DND-41 (cell line): ENCODE results near the gene ICA1.

Source experiments
- ATAC-seq: fragments of 200-7000 bp; cut with Tn5 transposase; 3 replicates; pipeline ENCODE4 v1.9.1; 2021; ENCODE audit warnings: low read depth; ENCODE audit not compliant: insufficient read depth
- DNase-seq: peaks from one replicate; pipeline ENCODE4 v3.0.0-alpha.2; 2020
- H2AFZ ChIP-seq: 2 replicates; pipeline ENCODE4 v1.6.0; 2012; ENCODE audit warnings: low read depth, low read length
- H3K27ac ChIP-seq: 2 replicates; pipeline ENCODE4 v1.5.1; 2012; ENCODE audit warnings: low read length, inconsistent platforms
- H3K27me3 ChIP-seq: fragments of 200-600 bp; sonication (generic); 2 replicates; pipeline ENCODE4 v1.6.0; 2012; ENCODE audit warnings: low read length, mild to moderate bottlenecking, inconsistent platforms; ENCODE audit not compliant: insufficient read depth, poor library complexity
- H3K36me3 ChIP-seq: 2 replicates; pipeline ENCODE4 v1.5.1; 2012; ENCODE audit warnings: low read length, inconsistent platforms; ENCODE audit not compliant: insufficient read depth
- H3K4me1 ChIP-seq: 2 replicates; pipeline ENCODE4 v1.5.1; 2012; ENCODE audit warnings: mild to moderate bottlenecking, low read length; ENCODE audit not compliant: insufficient read depth
- H3K4me2 ChIP-seq: 2 replicates; pipeline ENCODE4 v1.6.0; 2012; ENCODE audit warnings: mild to moderate bottlenecking, moderate library complexity, low read length, inconsistent platforms; ENCODE audit not compliant: insufficient read depth
- H3K4me3 ChIP-seq, 2 experiments: fragments of 200-600 bp in 1 of 2; shearing (Covaris generic) in 1 of 2; 2 replicates each; pipeline ENCODE4 v1.5.1; 2012 to 2016; ENCODE audit warnings: inconsistent platforms in 2 of 2, low read length in 2 of 2, mild to moderate bottlenecking in 2 of 2, low read depth in 1 of 2, moderate library complexity in 1 of 2
- H3K79me2 ChIP-seq: 2 replicates; pipeline ENCODE4 v1.6.0; 2012; ENCODE audit warnings: low read length, inconsistent platforms; ENCODE audit not compliant: insufficient read depth
- H3K9ac ChIP-seq: 2 replicates; pipeline ENCODE4 v1.6.0; 2012; ENCODE audit warnings: low read depth, mild to moderate bottlenecking, inconsistent platforms, low read length, moderate library complexity
- H3K9me3 ChIP-seq: 2 replicates; pipeline ENCODE4 v1.5.1; 2012; ENCODE audit warnings: low read length, moderate library complexity, mild to moderate bottlenecking, inconsistent platforms; ENCODE audit not compliant: insufficient read depth, severe bottlenecking
- H4K20me1 ChIP-seq: 2 replicates; pipeline ENCODE4 v1.6.0; 2012; ENCODE audit warnings: low read length; ENCODE audit not compliant: insufficient read depth
- EZH2 ChIP-seq: IDR thresholded peaks from 3 replicates; pipeline ENCODE4 v1.6.1; 2012; ENCODE audit warnings: borderline replicate concordance, low read depth, mild to moderate bottlenecking, moderate library complexity, low read length, inconsistent platforms; ENCODE audit not compliant: severe bottlenecking
- TF ChIP-seq, protein P1 (sequence below): IDR thresholded peaks from 2 replicates; pipeline ENCODE4 v1.5.1; 2012; ENCODE audit warnings: borderline replicate concordance, low read length, moderate library complexity, mild to moderate bottlenecking; ENCODE audit not compliant: poor library complexity, severe bottlenecking; ENCODE audit errors: extremely low read depth

Gene ICA1

DNA sequence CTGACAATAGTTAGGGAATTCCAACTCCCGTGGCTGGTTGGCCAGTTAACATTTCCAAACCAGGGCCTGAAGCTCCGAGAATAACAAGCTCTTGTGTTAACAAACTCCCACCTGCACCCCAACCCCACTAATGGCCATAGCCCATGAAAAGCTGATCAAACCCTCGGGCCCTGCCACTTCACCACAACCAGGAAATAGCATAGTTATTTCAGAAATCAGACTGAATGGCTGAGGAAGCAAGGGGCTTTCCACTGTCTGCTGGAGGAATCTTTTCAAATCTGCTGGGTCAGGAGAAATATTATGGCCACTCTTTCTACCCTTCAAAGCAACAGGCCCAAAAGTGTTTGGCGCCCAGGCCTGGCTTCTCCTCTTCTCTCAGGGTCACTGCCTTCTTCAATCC, 147.8 kb downstream of the ICA1 start:
- H3K27me3 ChIP-seq = no peaks in the 10 kb centered on the region
- H2AFZ ChIP-seq = no peak overlapping the region
- ATAC-seq = no peak
- no peaks in the 10 kb centered on the region for H3K79me2 ChIP-seq
- no peak overlapping the region for H3K9ac ChIP-seq
- no peaks in the 10 kb centered on the region for H3K36me3 ChIP-seq
- H3K4me3 ChIP-seq = no peak overlapping the region
- no peaks in the 10 kb centered on the region for H4K20me1 ChIP-seq
- no peaks in the 10 kb centered on the region for H3K9me3 ChIP-seq
- no peak for DNase-seq
- H3K27ac ChIP-seq = peak overlapping the region; percentile 19; the same call in 1 of the 2 replicates
- peaks cover 28% of the 10 kb centered on the region for H3K4me1 ChIP-seq
- TF ChIP-seq EZH2 = no peak
- TF ChIP-seq, protein P1, sequence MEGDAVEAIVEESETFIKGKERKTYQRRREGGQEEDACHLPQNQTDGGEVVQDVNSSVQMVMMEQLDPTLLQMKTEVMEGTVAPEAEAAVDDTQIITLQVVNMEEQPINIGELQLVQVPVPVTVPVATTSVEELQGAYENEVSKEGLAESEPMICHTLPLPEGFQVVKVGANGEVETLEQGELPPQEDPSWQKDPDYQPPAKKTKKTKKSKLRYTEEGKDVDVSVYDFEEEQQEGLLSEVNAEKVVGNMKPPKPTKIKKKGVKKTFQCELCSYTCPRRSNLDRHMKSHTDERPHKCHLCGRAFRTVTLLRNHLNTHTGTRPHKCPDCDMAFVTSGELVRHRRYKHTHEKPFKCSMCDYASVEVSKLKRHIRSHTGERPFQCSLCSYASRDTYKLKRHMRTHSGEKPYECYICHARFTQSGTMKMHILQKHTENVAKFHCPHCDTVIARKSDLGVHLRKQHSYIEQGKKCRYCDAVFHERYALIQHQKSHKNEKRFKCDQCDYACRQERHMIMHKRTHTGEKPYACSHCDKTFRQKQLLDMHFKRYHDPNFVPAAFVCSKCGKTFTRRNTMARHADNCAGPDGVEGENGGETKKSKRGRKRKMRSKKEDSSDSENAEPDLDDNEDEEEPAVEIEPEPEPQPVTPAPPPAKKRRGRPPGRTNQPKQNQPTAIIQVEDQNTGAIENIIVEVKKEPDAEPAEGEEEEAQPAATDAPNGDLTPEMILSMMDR = no peak
- H3K4me2 ChIP-seq = no peak overlapping the region

GRCh38 chr7:8113184-8113583, 148.8 kb downstream of the ICA1 start:
- no peak overlapping the region for H3K27ac ChIP-seq
- no peaks in the 10 kb centered on the region for H4K20me1 ChIP-seq
- TF ChIP-seq, protein P1 = no peak
- no peak for TF ChIP-seq EZH2
- H3K9ac ChIP-seq = no peak overlapping the region
- no peaks in the 10 kb centered on the region for H3K27me3 ChIP-seq
- no peak for ATAC-seq
- H3K4me1 ChIP-seq = peaks cover 28% of the 10 kb centered on the region
- no peaks in the 10 kb centered on the region for H3K79me2 ChIP-seq
- no peak overlapping the region for H2AFZ ChIP-seq
- H3K36me3 ChIP-seq = no peaks in the 10 kb centered on the region
- no peaks in the 10 kb centered on the region for H3K9me3 ChIP-seq
- H3K4me2 ChIP-seq = no peak overlapping the region
- H3K4me3 ChIP-seq = no peak overlapping the region
- no peak for DNase-seq

GRCh38 chr7:8112685-8113084, 149.3 kb downstream of the ICA1 start:
- Histone ChIP-seq H4K20me1 (no peaks in the 10 kb centered on the region), H3K4me2 (no peak overlapping the region), H3K4me3 (no peak overlapping the region), H3K36me3 (no peaks in the 10 kb centered on the region), H3K27ac (no peak overlapping the region), H3K79me2 (no peaks in the 10 kb centered on the region), H3K4me1 (peaks cover 28% of the 10 kb centered on the region), H3K9me3 (no peaks in the 10 kb centered on the region), H3K9ac (no peak overlapping the region), H2AFZ (no peak overlapping the region), H3K27me3 (no peaks in the 10 kb centered on the region)
- DNase-seq (no peak), ATAC-seq (no peak)
- TF ChIP-seq EZH2 = no peak
- TF ChIP-seq, protein P1 = no peak

DNA sequence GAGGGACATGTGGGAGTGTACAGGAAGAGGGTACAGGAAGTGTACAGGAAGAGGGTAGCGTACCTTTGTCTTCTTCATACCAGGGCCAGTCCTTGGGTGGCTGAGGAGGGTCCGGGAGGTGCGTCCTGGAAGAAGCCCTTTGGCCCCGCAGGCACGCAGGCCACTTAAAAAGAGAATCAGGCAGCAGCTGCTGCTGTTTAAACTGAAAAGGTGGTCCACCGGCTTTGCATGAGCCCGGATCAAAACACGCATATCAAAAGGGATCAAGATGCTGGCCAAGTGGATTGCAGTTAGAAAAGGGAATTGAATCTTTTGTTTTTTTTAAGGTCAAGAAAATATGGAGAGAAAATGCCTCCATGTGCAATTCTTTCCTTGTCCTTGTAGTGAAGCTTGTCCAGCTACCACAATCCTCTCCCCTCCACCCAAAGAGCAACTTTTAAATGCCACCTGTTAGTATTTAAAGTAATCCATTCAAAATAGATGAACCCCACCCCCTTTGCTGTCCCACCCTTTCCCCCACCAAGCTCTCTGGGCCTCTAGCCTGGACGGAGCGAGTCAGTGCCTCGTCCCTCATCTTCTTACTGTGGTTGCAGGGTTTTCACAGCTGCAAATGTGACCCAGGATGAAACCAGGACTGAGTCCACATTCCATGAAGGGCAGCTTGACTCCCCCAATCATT, 150.5 kb downstream of the ICA1 start:
- peaks cover 27% of the 10 kb centered on the region for H3K4me1 ChIP-seq
- TF ChIP-seq EZH2 = no peak
- TF ChIP-seq, protein P1 = no peak
- no peak overlapping the region for H3K4me2 ChIP-seq
- ATAC-seq (no peak), DNase-seq (no peak)
- H3K9me3 ChIP-seq = no peaks in the 10 kb centered on the region
- H3K4me3 ChIP-seq = no peak overlapping the region
- no peaks in the 10 kb centered on the region for H3K27me3 ChIP-seq
- H3K27ac ChIP-seq = no peak overlapping the region
- H2AFZ ChIP-seq = no peak overlapping the region
- H3K36me3 ChIP-seq = no peaks in the 10 kb centered on the region
- no peak overlapping the region for H3K9ac ChIP-seq
- H4K20me1 ChIP-seq = no peaks in the 10 kb centered on the region
- H3K79me2 ChIP-seq = no peaks in the 10 kb centered on the region
